GM18502 (cell line): ENCODE data around the gene ZNF710.

Experiments used
- ATAC-seq: cut with Tn5 transposase; IDR thresholded peaks from one replicate; pipeline ENCODE4 v1.9.1; 2021; ENCODE audit warnings: mild to moderate bottlenecking; ENCODE audit not compliant: unreplicated experiment, poor library complexity

The ZNF710 gene

DNA sequence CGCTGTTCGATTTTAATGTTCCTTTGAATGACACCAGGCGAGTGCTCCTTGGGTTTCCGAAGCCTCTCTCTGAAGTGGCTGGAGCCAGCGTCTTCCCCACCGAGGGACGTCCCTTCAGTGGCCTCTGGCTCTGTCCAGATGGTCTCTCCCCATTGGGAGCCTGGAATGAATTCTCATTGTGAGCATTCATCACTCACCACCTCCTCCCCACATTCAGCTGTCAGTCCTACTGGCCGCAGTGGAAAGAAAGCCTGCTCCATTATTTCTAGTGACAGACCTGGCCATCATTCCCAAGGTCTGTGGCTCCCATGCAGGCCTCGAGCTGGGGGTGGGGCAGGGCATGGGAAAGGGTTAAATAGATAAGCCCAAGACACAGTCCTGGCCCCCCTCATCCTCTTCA, 35.2 kb downstream of the ZNF710 start:
- ATAC-seq: no peak

DNA sequence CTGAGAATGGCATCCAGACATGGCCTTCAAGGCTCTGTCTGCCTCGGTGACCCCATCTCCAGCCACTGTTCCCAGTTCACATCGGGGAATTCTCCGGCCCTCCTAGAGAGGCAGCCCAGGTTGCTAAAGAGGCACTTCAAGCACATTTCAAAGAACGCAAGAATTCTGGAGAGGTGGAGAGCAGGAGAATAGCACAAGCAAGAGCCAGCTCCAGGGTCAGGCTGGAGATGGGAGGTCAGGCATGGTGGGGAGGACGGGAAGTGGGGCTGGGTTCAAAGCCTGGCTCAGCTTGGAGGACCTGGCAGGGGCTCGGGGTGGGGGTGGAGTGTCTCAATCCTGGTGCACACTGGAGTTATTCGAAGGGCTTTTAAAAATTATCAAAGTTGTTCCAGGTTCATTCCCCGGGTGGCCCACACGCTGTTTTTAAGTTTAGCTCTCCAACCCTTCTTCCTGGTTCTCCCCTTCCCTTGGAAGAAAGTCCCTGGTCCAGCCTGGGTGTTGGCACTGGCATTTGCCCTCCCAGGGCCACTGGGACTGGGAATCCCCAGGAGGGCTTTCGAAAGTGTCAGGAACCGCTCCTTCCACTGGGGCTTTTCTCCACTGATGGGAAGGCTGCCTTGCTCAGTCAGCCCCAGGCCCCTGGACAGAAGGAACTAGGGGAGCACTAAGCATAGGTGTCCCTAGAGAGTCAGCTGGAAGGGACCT, 35.8 kb downstream of the ZNF710 start:
- no peak for ATAC-seq

DNA sequence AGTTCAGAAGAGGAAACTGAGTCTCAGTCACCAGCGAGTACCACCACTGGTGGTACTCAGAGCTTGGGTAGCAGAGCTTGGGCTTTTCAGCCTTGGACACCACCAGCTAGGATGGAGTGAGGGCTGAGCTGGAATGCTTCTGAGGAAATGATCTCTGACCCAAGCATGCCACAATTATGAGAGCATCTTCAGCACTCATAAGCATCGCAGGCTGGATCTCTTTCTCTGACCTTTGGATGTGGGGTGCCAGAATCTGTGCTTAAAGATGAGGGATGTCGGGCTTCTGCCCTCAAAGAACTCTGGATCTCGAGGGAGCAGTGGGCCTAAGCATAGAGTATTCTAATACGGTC, 36.4 kb downstream of the ZNF710 start:
- no peak for ATAC-seq

DNA sequence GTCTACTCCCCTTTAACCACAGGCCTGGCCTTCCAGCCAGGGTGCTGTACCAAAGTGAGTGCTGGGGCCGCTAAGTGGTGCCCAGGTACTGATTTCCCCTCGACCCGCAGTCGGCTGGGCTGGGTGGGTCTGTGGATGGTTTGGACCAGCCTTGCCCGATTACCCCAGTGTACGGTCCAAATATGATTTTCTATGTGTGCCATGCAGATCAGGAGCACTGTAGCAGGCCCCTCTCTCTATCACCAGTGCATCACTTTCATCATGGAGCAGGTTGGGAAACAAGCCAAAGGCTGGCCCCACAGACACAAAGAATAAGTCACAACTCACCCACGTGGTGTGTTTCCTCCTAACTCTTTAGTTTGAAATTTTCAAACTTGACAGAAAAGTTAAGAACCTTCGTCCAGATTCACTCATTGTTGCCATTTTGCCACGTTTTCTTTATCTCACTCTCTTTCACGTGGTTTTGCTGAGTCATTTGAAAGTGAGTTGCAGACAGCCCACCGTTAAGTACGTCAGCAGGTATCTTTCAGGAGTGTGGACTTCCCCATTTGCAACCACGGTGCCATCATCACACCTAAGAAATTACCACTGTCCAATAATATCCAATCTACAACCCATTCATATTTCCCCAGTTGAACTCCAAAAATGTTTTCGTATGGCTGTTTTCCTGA, 37.0 kb downstream of the ZNF710 start:
- peak; percentile 72 for ATAC-seq

DNA sequence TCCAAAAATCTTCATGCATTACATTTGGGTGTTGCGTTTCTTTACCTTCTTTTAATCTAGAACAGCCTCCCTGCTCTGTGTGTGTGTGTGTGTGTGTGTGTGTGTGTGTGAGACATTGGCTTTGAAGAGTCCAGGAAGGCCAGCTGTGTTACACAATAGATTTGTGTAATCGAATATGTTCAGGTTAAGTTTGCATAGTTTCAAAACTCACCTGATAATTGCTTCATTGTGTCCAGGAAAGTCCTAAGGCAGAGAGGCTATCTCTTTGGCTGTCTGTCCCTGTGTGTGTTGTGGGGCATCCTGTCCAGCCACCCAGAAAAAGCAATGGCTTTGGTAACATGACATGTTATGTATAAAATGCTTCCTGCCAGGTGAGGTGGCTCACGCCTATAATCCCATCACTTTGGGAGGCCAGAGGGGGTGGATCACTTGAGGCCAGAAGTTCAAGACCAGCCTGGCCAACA, 37.5 kb downstream of the ZNF710 start:
- ATAC-seq: no peak

DNA sequence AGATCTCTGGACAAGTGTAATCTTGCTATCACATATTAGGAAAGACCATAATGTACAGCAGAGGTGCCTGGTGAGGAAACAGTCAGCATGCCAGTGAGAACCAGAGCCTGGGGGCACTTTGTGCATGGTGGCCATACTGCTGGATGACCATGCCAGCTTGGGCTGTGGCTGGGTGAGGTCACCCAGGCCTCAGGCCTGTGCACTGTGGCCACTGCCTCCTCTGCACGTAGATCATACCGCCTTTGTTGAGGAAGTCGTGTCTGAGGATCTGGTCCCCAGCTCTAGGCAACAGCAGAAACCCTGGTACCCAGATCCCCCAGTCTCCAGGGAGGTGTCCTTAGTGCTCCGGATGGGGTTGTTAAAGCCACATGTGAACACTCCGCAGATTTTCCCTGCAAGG, 38.9 kb downstream of the ZNF710 start:
- no peak for ATAC-seq

DNA sequence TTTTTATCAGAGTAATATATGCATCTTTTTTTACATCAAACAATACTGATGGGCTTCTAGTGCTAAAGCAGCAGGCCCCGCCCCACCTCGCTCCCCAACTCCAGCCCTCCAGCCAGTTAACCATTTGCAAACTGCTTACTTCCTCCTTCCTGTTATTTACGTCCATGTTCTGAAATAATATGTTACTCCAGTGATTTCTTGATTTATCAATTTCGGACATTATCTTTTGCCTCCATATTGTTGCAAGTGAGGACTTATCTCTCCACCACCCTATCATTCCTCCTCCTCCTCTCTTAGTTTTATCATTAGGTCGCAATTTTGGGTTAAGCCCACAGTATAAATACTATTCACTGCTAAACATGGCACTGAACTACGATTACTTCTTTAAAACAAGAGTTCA, 39.5 kb downstream of the ZNF710 start:
- ATAC-seq: no peak

DNA sequence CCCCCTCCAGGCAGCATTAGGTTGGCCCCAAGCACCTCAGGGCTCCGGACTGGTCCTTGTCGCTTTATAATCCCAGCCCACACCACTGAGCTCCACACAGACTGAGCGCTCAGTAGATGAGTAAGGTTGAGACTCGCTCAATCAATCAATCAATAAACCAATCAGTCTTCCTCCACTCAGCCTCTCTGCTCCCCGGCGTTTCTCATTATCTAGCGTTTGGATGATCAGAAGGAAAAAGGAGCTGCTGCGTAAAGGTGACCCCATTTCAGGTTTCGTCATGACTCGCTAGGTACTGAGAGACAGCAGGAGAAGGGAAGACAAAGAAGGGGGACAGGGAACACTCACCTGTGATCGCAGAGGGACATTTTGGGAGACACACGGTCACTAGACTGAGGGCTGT, 41.2 kb downstream of the ZNF710 start:
- no peak for ATAC-seq

DNA sequence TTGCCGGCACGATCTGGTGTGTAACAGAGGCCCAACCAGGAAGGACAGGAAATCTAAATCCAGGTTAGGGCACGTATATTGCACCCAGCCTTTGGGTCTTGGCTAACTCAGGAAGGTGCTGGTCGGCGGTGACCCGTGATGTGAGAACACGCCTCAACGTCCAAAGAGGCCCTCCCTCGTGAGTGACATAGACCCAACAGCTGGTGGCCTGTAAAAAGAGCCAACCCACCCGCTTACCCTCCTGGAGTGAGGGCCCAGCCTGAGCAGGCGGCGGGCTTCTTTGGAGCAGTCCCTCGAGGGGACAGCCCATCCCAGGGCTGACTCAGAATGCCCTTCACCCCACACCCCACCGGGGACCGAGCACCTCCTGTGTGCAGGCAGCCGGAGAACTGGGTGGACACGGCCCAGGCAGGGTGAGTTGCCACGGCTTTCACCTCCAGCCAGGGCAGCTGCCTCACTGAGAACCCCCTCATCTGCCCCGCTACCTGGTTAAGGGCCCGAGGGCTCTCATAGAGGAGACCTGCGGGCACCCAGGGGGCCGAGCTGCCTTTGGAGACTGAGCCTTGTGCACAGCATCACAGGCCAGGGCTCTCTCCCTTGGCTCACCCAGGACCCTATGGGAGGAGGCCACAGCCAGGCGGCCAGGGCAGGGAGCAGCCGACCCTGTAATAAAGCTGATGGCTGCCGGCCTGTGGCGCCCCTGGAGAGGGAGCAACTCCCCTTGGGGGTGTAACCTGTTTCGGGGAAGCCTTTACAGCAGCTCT, 41.8 kb downstream of the ZNF710 start:
- ATAC-seq: no peak

DNA sequence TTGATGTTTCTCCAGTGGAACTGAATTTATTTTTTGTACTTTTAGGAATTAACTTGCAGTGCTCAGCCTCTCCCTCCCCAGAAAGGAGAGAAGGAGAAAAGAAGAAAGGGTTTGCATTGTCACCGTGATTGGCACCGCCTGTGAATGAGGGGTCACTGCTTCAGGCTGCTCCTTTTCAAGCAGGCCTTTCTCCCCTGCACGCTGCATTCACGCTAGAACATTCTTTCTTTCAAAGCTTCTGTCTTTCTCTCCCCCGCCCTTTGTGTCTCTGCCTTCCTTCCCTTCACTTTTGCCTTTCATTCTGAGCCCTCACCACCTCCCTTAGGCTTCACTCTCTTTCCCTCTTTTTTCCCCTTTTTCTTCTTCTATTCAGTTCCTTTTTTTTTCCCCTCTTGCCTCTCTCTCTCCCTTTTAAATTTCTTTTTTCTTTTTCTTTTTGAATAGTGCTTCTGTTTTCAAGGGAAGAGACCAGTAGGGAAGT, 42.4 kb downstream of the ZNF710 start:
- no peak for ATAC-seq

DNA sequence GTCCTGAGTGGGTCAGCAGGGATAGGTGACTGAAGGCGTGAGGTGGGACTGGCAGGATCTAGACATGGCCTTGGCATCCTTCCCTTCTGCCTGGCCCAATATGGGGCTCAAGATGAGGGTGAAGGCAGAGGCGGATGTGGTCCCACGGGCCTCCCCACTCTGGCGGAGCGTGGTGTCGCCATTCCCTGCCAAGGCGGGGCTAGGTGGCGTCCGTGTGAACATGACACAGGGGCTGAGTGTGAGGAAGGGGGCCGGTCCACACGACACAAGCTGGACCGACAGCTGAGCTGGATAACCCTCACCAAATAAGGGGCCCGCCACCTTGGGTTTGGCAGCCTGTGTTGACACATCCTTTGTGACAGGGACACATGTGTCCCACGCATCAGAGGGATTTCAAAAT, 43.1 kb downstream of the ZNF710 start:
- ATAC-seq: no peak

DNA sequence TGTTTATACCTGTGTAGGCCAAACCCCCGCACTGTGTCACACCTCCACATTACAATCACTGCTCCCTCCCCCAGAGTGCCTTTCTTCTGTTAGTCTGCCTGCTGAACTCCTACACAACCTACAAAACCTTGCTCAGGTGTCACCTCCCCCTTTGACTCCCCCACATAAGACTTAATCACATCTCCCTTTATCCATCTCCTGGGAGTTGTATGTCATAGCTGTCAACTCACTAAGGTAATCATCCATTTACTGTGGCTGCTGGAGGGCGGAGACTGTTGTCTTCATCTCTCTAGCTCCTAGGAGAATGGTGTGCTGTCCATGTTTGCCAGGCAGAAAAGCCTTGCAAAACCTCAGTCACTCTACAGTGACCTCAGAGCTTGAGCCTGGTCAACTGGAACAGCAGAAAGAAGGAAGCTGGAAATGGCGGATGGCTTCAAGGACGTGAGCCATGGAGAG, 43.8 kb downstream of the ZNF710 start:
- ATAC-seq: no peak

DNA sequence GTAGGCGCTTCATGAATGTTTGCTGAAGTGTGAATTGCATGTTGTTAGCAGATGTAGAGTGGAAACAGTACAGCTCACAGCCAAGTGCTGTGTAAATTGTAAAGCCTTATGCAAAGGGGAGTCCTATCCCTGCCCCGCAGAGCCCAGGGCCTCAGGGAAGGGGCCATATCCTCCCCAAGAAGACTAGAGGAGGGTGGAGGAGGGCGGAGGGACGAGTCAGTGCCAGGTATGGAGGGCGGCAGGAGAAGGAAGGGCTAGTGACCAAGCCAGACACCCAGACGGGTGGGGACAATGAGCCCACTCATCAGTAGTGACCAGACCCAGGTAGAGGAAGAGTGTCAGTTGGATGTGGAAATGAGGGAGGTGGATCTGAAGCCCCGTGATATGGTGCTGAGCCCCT, 45.2 kb downstream of the ZNF710 start:
- ATAC-seq: no peak

DNA sequence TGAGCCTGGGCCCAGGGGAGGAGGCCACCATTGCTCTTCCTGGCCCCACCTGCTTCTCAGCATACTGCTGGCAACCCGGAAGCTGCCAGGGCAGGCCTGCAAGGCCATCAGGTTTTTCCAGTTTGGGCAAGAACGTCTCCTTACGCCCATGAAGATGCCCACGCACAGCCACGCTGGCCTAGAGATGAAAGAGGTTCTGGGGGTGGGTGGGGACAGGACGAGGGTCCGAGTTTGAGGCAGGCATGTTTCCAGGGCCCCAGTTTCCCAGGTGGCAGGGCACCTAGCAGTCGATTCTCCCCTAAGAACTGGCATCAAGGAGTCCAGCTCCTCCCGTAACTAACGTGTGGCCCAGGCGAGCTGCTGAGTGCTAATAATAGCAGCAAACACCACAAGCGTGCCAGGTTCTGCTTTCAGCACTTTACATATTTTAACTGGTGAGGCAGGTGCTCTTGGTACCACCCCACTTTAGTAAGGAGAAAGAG, 45.8 kb downstream of the ZNF710 start:
- peak; percentile 65 for ATAC-seq

DNA sequence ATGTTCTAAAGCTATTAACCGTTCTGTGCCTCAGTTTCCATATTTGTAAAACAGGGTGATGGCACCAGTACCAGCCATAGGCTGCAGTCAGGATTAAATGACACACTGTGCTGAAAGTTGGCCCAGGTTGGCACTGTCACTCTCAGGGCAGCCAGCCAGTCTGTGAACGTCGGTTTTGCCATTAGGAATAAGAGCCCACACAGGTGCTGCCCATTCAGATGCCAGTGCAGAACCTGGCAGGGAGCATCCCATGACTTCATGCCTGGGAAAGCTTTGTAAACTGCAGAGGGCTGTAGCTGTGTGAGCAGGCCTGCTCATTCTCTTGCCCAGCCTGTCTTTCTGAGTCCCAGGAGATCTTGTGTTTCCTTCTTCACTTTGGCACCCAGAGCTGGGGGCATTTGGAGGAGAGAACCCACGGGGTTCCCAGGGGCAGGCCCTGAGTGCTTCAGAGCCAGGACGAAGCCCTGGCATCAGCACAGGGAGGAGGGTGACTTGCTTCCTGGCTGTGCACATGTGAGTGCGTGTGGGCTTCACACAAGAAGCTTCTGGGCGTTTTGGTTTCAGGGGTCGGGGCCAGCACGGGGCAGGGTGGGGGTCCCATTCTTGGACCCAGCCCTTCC, 46.9 kb downstream of the ZNF710 start:
- no peak for ATAC-seq

DNA sequence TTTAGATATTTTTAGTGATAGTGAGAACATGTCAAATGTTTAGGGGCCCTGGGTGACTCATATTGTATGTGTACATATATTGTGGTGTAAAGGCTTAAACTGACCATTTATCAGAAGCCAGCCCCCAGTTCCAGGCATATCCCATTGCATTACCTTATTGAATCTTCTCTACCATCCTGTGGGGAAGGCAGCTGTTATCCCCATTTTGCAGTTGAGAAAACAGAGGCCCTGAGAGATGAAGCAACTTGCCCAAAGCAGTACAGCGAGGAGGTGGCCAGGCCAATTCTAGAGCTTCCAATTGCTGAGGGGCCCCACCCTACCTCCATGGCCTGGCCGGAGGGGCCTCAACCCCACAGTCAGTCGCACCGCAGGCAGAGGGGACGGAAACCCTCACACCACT, 47.9 kb downstream of the ZNF710 start:
- no peak for ATAC-seq

DNA sequence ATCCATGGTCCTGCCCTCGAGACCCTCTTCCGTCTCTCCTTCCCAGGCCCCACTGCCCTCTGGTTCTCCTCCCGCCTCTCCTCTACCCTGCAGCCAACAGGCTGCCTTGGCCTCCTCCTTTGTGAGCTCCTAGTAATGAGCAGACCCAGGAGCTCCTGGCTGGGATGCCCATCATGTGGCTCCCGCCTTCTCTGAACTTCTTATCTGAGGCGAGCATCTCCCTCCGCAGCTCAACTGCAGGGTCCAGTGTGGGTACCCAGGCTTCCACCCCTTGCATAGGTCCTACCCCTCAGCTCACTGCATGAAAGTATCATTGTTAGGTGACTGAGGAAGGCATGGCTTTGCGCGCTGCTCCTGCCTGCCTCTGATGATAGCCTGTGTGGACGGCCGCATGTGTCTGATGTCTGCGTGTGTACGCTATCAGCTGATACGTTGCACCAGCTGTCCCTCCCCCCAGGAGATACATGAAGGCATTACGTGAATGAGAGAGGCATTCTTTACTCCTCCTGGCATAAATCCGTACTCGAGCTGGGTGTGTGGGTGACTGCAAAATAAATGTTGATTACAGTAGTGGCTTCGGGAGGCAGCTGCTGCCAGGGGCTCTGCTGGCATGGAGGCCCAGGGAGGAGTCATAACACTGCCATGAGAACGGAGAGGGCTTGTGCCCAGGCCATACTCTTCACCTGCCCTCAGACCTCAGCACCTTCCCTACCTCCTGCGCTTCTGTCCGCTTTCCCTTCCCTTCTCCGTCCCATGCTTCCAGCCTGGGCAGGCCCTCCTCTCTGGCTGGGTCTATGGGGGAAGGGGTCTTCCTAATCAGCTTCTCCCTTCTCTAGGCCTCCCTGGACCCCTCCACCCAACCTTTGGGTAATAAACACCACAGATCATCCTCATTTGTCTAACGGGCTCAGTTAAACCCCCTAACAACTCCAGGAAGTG, 48.8 kb downstream of the ZNF710 start:
- no peak for ATAC-seq

DNA sequence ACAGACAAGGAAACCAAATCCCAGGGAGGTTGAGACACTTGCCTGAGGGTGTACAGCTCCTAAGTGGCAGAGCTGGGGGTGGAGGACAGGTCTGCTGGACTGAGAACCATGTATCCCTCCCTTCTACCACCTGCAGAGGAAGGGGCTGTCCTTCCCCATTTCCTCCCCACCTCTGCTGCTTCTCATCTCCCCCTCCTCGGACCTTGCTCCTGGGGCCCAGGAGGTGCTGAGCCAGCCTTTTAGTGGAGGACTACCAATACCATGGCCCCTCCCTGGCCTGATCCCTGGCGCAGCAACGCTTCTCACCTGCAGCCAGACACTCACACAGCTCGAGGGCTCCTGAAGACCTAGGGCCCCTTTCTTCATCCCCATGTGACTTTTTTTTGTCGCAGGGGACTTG, 50.8 kb downstream of the ZNF710 start:
- ATAC-seq: no peak

DNA sequence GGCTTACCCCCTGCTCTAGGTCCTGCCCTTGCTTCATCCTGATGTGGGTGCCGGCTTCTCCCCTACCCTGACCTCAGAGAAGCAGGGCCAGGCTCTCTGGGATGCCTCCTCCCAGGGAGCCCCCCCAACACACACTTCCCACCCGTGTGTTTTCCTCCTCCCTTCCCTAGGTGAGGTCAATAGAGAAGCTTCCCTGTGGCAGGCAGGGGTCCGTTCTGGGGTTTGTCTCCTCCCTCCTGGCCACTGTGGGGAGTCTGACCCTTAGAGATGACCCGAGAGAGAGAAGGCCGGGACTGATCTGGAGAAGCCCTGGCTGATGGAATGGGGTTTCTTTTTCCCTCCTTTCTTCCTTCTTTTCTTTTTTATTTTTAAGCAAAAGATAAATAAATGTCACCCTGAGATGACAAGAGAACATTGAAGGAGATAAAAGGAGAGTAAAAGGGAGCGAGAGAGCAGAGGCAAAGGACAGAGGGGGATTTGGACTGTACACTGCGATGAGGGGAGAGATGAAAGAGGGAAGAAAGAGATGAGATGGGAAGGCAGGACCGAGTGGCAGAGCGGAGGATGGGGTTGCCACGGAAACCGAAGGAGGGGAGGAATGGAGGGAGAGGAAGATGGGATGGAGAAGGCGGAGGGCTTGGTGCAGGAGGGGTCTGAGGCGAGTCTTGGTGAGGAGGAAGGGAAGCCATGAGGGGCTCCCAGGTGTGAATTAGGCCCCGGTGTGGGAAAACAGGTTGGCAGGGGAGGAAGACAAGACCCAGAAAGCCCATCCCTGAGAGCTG, 52.8 kb downstream of the ZNF710 start:
- ATAC-seq: no peak
